DOHH2 (cell line): Measurements from ENCODE around the gene GABRA4.

Experiments used
- H3F3A ChIP-seq: fragments of 200-600 bp; sonication (generic), shearing (Covaris generic); 2 replicates; pipeline ENCODE4 v1.6.0; 2016; ENCODE audit warnings: antibody characterized with exemption, mild to moderate bottlenecking; ENCODE audit not compliant: control insufficient read depth, insufficient read depth
- H3K27ac ChIP-seq: fragments of 200-600 bp; sonication (generic); 2 replicates; pipeline ENCODE4 v1.5.1; 2014; ENCODE audit warnings: low read depth, mild to moderate bottlenecking, low read length, moderate library complexity
- H3K27me3 ChIP-seq: fragments of 200-600 bp; sonication (generic); 2 replicates; pipeline ENCODE4 v1.6.1; 2014; ENCODE audit warnings: mild to moderate bottlenecking, low read length, mixed read lengths; ENCODE audit not compliant: control insufficient read depth
- H3K36me3 ChIP-seq: fragments of 200-600 bp; sonication (generic); 2 replicates; pipeline ENCODE4 v1.6.1; 2014; ENCODE audit warnings: mild to moderate bottlenecking, low read length, moderate library complexity, mixed read lengths; ENCODE audit not compliant: control insufficient read depth
- H3K4me1 ChIP-seq: fragments of 200-600 bp; sonication (generic); 2 replicates; pipeline ENCODE4 v1.6.1; 2014; ENCODE audit warnings: mild to moderate bottlenecking, low read length, mixed read lengths; ENCODE audit not compliant: control insufficient read depth
- H3K4me2 ChIP-seq: fragments of 200-600 bp; sonication (generic); 2 replicates; pipeline ENCODE4 v1.6.0; 2014; ENCODE audit warnings: mild to moderate bottlenecking, low read length, moderate library complexity
- H3K4me3 ChIP-seq: fragments of 200-600 bp; sonication (generic); 2 replicates; pipeline ENCODE4 v1.5.1; 2014; ENCODE audit warnings: mild to moderate bottlenecking, low read length, mixed read lengths
- H3K79me2 ChIP-seq: fragments of 200-600 bp; sonication (generic); 2 replicates; pipeline ENCODE4 v1.6.1; 2014; ENCODE audit warnings: mild to moderate bottlenecking, low read length, mixed read lengths; ENCODE audit not compliant: control insufficient read depth
- H3K9me2 ChIP-seq: fragments of 200-600 bp; sonication (generic); replicated peaks from 2 replicates; pipeline ENCODE4 v1.6.1; 2014; ENCODE audit warnings: mild to moderate bottlenecking, low read length, mixed read lengths; ENCODE audit not compliant: control insufficient read depth
- H3K9me3 ChIP-seq: fragments of 200-600 bp; sonication (generic); 2 replicates; pipeline ENCODE4 v1.6.1; 2014; ENCODE audit warnings: antibody characterized with exemption, low read length, mixed read lengths; ENCODE audit not compliant: control insufficient read depth, insufficient read depth
- H4K20me1 ChIP-seq: fragments of 200-600 bp; sonication (generic); 2 replicates; pipeline ENCODE4 v1.6.0; 2014; ENCODE audit warnings: low read depth, mild to moderate bottlenecking, antibody characterized with exemption, low read length, moderate library complexity; ENCODE audit not compliant: control insufficient read depth, insufficient read depth
- CTCF ChIP-seq: fragments of 200-600 bp; sonication (generic); IDR thresholded peaks from one replicate; pipeline ENCODE4 v1.5.1; 2014; ENCODE audit warnings: antibody characterized with exemption, mild to moderate bottlenecking, low read depth, low read length; ENCODE audit not compliant: poor library complexity, severe bottlenecking
- EZH2phosphoT487 ChIP-seq: fragments of 200-600 bp; sonication (generic); IDR thresholded peaks from 2 replicates; pipeline ENCODE4 v1.6.1; 2017; ENCODE audit warnings: borderline replicate concordance, mild to moderate bottlenecking, antibody characterized with exemption, low read length, moderate library complexity, mixed read lengths

Gene GABRA4

DNA sequence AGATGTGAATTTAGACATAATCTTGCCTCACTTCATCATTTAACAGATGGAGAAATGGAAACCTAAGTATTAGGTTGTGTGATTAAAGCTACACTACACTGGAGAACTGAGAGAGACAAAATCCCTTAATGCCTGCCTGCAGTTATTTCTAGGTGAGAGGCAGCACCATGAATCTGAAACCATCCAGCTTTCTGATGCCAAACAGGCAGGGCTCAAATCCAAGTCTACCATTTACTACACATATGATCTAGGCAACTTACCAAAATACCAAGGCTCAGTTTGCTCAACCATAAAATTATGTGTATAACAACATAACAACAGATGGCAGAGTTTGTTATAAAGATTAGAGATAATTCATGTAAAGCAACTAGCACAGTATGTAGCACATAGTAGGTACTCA, 38.7 kb downstream of the GABRA4 start:
- TF ChIP-seq CTCF: no peak
- H3K9me3 ChIP-seq: no peaks in the 10 kb centered on the region
- H3K27ac ChIP-seq: no peak overlapping the region
- H3K9me2 ChIP-seq: no peaks in the 10 kb centered on the region
- no peak overlapping the region for H3K4me3 ChIP-seq
- H3K36me3 ChIP-seq: no peaks in the 10 kb centered on the region
- no peaks in the 10 kb centered on the region for H3K4me1 ChIP-seq
- H4K20me1 ChIP-seq: no peaks in the 10 kb centered on the region
- no peaks in the 10 kb centered on the region for H3K27me3 ChIP-seq
- no peaks in the 10 kb centered on the region for H3K79me2 ChIP-seq
- H3F3A ChIP-seq: no peaks in the 10 kb centered on the region
- H3K4me2 ChIP-seq: no peak overlapping the region

DNA sequence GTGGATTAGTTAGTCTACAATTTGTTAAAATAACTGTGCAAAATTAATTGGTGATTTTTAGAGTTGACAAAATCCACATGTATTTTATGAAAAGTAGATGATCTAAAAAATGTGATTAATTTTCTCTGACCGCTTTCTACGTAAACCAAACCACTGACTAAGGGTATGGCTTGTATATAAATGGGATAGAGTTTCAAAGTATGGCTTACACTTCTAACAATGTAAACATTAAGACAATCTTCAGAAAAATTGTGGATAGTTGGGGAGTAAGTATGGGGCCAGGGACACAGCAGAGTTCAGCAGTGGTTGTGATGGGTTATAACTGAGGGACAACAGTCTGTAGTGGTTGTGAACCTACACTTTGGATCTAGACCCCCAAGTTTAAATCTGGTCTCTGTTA, 39.8 kb downstream of the GABRA4 start:
- no peaks in the 10 kb centered on the region for H3K4me1 ChIP-seq

GRCh38 chr4:46952451-46952850, 40.9 kb downstream of the GABRA4 start:
- H3K9me2 ChIP-seq: no peaks in the 10 kb centered on the region
- H3F3A ChIP-seq: no peaks in the 10 kb centered on the region
- TF ChIP-seq CTCF (no peak), EZH2phosphoT487 (no peak)
- no peaks in the 10 kb centered on the region for H3K27me3 ChIP-seq
- no peaks in the 10 kb centered on the region for H3K79me2 ChIP-seq
- no peak overlapping the region for H3K4me2 ChIP-seq
- no peak overlapping the region for H3K27ac ChIP-seq
- no peaks in the 10 kb centered on the region for H4K20me1 ChIP-seq
- 0 out of 2 replicates have a peak, but pooled peaks cover 2% of the 10 kb centered on the region for H3K4me1 ChIP-seq
- H3K4me3 ChIP-seq: no peak overlapping the region
- H3K36me3 ChIP-seq: no peaks in the 10 kb centered on the region
- H3K9me3 ChIP-seq: no peaks in the 10 kb centered on the region

More for the DNA sequence above, 39.8 kb downstream of the GABRA4 start:
- Histone ChIP-seq H3K36me3 (no peaks in the 10 kb centered on the region), H3K4me2 (no peak overlapping the region), H3F3A (no peaks in the 10 kb centered on the region), H3K9me2 (no peaks in the 10 kb centered on the region), H3K27me3 (no peaks in the 10 kb centered on the region), H3K4me3 (no peak overlapping the region), H3K79me2 (no peaks in the 10 kb centered on the region), H3K9me3 (no peaks in the 10 kb centered on the region), H4K20me1 (no peaks in the 10 kb centered on the region), H3K27ac (no peak overlapping the region)
- TF ChIP-seq EZH2phosphoT487 (no peak), CTCF (no peak)

- no peaks in the 10 kb centered on the region for H3K27me3 ChIP-seq
- H3K4me1 ChIP-seq: 0 out of 2 replicates have a peak, but pooled peaks cover 5% of the 10 kb centered on the region
- no peaks in the 10 kb centered on the region for H3F3A ChIP-seq
- TF ChIP-seq EZH2phosphoT487 (no peak), CTCF (no peak)
- no peaks in the 10 kb centered on the region for H4K20me1 ChIP-seq
- no peaks in the 10 kb centered on the region for H3K9me3 ChIP-seq
- no peaks in the 10 kb centered on the region for H3K36me3 ChIP-seq
- H3K79me2 ChIP-seq: no peaks in the 10 kb centered on the region
- no peaks in the 10 kb centered on the region for H3K9me2 ChIP-seq
- H3K27ac ChIP-seq: no peak overlapping the region
- no peak overlapping the region for H3K4me2 ChIP-seq
- H3K4me3 ChIP-seq: no peak overlapping the region
Observed at GRCh38 chr4:46950826-46951225, 42.6 kb downstream of the GABRA4 start.
